Liver (tissue), 3 donors: Measurements from ENCODE around the gene ASTE1.

Experiments
- CTCF ChIP-seq: fragments of 150-350 bp; IDR thresholded peaks from 2 replicates; pipeline ENCODE4 v1.5.1; 2017; ENCODE audit warnings: improper control_type of control experiment, low read depth, low read length; ENCODE audit not compliant: missing input control
- MAX ChIP-seq: IDR thresholded peaks from 2 replicates; pipeline ENCODE4 v1.6.1; 2016; ENCODE audit warnings: antibody characterized with exemption
- RAD21 ChIP-seq, 2 donors: IDR thresholded peaks; 2 replicates each; pipeline ENCODE4 v1.6.1; 2016; ENCODE audit warnings: antibody characterized with exemption in 2 of 2, mild to moderate bottlenecking in 2 of 2
- donor health status: healthy.
- donor health status: healthy.

GRCh38 chr3:130963878-130964277 is 62.7 kb downstream of the ASTE1 start:
- TF ChIP-seq RAD21 (IDR thresholded peaks at IDR 0.05), result no peak
- no peak for TF ChIP-seq CTCF
- no peak for TF ChIP-seq MAX
